NCI-H1694 treated with DMSO at 0.1 percent for 48 hours (cell line): ENCODE data around the gene ZFP36L2.
A peak's percentile ranks its signal among the peaks of the same experiment; 100 is the strongest.

Experiments
- DNase-seq: peaks from one replicate; lab custom pipeline; 2025; lab: John Stamatoyannopoulos, UW

ZFP36L2 gene, protein sequence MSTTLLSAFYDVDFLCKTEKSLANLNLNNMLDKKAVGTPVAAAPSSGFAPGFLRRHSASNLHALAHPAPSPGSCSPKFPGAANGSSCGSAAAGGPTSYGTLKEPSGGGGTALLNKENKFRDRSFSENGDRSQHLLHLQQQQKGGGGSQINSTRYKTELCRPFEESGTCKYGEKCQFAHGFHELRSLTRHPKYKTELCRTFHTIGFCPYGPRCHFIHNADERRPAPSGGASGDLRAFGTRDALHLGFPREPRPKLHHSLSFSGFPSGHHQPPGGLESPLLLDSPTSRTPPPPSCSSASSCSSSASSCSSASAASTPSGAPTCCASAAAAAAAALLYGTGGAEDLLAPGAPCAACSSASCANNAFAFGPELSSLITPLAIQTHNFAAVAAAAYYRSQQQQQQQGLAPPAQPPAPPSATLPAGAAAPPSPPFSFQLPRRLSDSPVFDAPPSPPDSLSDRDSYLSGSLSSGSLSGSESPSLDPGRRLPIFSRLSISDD

GRCh38 chr2:43226558-43226954, at the start of gene ZFP36L2:
Gene ZFP36L2 (minus strand): TSS chr2:43226606. CDS start chr2:43226315, 291 bp downstream.
- DNase-seq, result peak; percentile 81

- DNase-seq, result no peak
Measured at GRCh38 chr2:43274721-43275120, 48.3 kb upstream of the ZFP36L2 start.

DNA sequence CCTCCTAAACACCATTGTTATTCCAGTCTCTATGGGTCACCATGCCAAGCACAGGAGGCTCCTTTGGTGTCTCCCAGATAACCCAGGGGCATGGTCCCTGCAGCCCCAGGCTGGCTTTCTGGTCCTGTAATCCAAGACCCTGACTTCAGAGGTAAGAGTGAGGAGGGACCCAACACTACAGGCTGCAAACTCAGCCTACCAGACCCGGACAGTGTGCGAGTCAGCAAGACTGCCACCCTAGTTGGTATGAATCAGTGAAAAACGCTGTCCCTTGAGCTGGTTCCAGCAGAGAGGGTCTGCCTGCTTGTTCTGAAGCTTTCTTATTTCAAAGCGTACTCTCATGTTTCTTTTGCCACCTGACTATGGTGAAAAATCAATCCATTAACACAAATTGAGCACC, 47.6 kb upstream of the ZFP36L2 start:
- DNase-seq, result no peak

- no peak for DNase-seq
Measured at GRCh38 chr2:43273529-43273928, 47.1 kb upstream of the ZFP36L2 start.

DNA sequence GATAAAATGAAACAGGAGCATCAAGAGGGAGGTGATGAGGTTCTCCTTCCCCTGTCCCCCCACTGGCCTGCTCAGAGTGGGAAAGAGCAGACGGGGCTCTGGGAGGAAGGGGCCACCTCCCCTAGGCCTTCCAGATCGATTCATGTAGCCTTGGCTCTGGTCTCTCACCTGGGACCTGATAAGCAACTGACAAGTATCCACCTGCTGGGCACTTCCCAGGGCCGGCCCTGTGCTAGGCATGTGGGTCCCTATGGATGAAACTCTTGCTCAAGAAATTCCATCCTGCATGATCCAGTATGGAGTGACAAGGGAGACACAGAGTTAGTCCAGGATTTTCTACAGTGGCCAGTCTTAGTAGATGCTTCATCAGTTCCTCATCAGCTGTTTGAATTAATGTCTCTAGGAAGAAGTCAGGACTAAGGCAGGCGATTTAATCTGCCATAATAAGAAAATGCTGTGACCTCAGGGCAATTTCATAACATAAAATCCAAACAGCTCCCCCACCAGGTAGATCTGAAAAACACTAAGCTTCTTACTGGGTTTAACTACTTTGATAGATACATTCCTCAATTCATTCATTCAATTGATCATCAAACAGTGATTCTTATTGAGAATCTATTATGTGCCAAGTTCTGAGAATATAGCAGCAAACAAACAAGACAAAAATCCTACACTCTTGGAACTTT, 44.7 kb upstream of the ZFP36L2 start:
- no peak for DNase-seq

GRCh38 chr2:43270461-43270860, 44.1 kb upstream of the ZFP36L2 start:
- no peak for DNase-seq

DNA sequence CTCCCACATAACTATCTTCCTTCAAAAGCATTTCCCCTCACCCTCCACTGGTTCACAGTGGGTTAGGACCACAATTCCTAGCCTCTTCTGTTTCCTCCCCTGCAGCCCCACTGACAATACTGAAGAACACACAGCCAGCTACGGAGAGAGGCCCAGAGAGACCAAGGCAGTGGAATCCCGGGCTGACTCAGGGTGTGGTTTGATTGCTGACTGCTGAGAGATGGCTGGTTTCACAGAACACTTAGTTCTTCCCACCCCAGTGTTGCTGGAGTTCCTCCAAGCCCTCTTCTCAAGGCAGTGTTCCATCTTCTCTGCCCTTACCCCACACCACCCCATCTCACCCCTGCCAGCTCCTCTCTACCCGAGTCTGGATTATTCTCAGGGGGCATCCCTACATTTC, 43.3 kb upstream of the ZFP36L2 start:
- no peak for DNase-seq

GRCh38 chr2:43269074-43269572, 42.7 kb upstream of the ZFP36L2 start:
- DNase-seq, result no peak

- no peak for DNase-seq
Measured at GRCh38 chr2:43268066-43268953, 41.9 kb upstream of the ZFP36L2 start.

DNA sequence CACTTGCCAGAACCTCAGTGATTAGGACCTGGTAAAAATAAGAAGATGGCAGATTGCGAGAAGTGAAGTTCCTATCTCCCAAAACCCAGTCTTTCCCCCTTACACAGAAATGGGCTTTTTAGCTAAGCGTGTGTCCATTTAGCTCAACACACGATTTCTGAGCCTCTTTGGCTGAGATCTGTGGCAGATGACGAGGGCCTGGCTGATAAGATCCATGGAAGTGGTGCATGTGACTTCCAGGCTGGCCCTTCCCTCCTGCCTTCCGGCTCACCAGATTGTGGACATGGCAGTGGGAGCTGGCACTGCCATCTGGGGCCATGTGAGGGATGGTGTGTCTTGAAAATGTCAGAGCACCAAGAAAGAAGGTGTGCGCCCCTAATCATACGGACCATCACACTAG, 41.0 kb upstream of the ZFP36L2 start:
- DNase-seq, result no peak

DNA sequence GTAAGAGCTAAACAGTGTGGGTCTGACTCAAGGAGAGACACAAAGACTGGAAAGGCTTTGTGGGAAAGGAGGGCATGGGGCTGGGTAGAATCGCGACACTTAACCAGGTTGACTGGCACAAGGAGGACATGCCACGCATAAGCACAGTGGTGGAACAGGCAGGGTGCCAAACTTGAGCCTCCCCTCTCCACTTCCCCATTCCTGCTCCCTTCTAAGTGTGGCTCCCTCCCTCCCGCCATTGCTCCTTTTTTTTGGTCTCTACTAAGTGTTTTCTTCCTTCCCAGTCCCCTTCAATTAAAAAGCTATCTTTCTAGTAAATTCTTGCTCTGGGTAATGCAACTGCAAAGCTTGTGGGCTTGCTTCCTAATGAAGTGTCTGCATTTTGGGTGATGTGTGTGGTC, 40.3 kb upstream of the ZFP36L2 start:
- no peak for DNase-seq

- DNase-seq, result no peak
Measured at GRCh38 chr2:43265421-43265820, 39.0 kb upstream of the ZFP36L2 start.

- DNase-seq, result no peak
Measured at GRCh38 chr2:43265001-43265400, 38.6 kb upstream of the ZFP36L2 start.

DNA sequence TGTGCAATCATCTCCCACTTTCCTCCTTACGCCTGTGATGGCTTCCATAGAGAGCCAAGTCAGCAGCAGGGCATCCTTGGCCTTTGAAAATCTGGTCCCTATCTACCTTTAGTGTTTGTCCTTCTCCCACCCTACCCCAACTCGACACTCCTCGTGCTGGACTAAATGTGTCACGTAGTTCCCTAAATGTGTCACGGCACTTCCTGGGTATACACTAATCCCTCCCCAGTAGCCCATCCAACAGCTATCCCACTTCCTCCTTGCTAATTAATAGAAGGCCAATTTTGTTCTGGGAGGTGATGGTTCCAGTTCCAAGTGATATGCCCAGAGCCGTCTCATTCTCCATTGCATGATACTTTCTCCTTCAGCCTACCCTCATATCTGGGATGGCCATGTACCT, 36.5 kb upstream of the ZFP36L2 start:
- DNase-seq, result no peak

- DNase-seq, result no peak
Measured at GRCh38 chr2:43262239-43262638, 35.8 kb upstream of the ZFP36L2 start.

DNA sequence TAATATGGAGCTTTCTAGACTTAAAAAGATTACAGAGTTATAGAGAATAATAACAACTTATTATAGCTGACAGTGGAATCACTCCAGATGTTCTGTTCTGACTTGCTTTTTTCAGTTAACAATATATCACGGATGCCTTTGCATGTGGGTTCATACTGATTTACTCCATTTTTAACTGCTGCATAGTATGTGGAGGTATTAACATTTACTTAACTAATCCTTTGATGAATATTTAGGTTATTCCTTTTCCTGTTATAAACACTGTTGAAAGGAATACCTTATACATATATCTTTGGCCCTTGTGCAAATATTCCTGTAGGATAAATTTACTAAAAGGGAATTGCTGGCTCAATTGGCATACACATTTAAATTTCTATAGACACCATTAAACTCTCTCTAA, 33.1 kb upstream of the ZFP36L2 start:
- DNase-seq, result no peak

DNA sequence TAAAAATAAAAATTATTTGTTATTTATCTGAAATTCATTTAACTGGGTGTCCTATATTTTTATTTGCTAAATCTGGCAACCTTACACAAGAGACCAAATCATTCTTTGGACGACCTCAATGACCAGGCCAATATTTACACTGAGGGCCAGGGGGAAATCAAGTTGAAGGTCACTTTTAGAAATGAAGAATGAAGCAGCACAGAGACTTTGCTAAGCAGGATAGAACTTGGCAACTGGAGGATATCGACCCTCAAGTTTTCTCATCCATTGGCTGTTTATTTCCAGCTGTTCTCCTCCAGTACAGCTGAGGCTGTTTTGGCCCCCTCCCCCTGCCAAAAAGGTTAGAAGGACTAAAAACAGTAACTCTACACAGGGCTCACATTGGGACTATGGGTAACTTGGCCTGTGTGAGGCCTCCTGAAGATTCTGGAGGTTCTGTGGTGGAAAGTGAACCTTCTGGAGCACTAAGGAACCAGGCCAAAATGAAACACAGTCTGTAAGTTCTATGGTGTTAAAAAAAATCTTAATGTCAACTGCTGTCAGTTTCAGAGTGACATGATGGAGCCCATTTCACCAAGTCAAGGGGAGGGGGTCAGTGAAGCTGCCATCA, 32.2 kb upstream of the ZFP36L2 start:
- DNase-seq, result no peak

GRCh38 chr2:43255296-43255910, 29.0 kb upstream of the ZFP36L2 start:
- no peak for DNase-seq

GRCh38 chr2:43254331-43254730, 27.9 kb upstream of the ZFP36L2 start:
- no peak for DNase-seq

- DNase-seq, result no peak
Measured at GRCh38 chr2:43251171-43251731, 24.8 kb upstream of the ZFP36L2 start.

DNA sequence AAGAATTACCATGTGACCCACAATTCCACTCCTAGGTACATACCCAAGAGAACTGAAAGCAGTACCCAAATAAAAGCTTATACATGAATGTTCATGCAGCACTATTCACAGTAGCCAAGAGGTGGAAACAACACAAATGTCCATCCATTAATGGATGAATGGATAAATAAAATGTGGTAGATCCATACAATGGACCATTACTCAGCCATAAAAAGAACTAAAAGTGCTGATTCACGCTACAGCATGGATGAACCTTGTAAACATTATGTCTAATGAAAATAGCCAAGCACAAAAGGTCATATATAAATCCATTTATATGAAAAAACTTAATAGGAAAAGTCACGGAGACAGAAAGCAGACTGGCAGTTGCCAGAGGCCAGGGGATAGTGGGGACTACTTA, 23.6 kb upstream of the ZFP36L2 start:
- no peak for DNase-seq
